ENCODE measurements around the gene WWP2. TPM values are rescaled to one million over a fixed set of nuclear protein-coding genes. Genes with fewer than 3 reads are reported as not detected.
"Not testable (repeated sequence)": the region's sequence is repeated elsewhere in the genome, so short reads cannot be mapped to it uniquely, and the experiment has no call there.

WWP2 gene
- total RNA-seq, 2 donors from 2014 or later = 34.8 to 78.8 TPM

GRCh38 chr16:69951672-69952031 lies 189.5 kb downstream of the WWP2 start:
- WGBS, 2 donors = no CpG with 5 or more reads among the region's 14 CpGs
- H3K27ac ChIP-seq = not testable (repeated sequence)

GRCh38 chr16:69952116-69952515 lies 190.0 kb downstream of the WWP2 start:
- H3K4me3 ChIP-seq; H3K27ac ChIP-seq; H3K36me3 ChIP-seq (replicated peaks in 1 of 2; ENCODE audit: insufficient read depth in 1 of 2, low read depth in 2 of 2); intact Hi-C loops (cut with DNase I); ATAC-seq; H3K27me3 ChIP-seq; H3K4me1 ChIP-seq; H3K9me3 ChIP-seq: not testable (repeated sequence)
- no CpG with 5 or more reads among the region's 15 CpGs for WGBS, 2 donors
- DNase-seq = peak in 1 of 4 donors; percentile 1

More at GRCh38 chr16:69951672-69952031, 189.5 kb downstream of the WWP2 start:
- ATAC-seq; H3K36me3 ChIP-seq (replicated peaks in 1 of 2; ENCODE audit: insufficient read depth in 1 of 2, low read depth in 2 of 2); intact Hi-C loops (cut with DNase I); H3K27me3 ChIP-seq; DNase-seq; H3K4me3 ChIP-seq; H3K4me1 ChIP-seq; H3K9me3 ChIP-seq: not testable (repeated sequence)

GRCh38 chr16:69952572-69953355 lies 190.6 kb downstream of the WWP2 start:
- intact Hi-C loops (cut with DNase I); H3K36me3 ChIP-seq (replicated peaks in 1 of 2; ENCODE audit: insufficient read depth in 1 of 2, low read depth in 2 of 2); H3K4me1 ChIP-seq; H3K27ac ChIP-seq; H3K4me3 ChIP-seq; H3K27me3 ChIP-seq; ATAC-seq; H3K9me3 ChIP-seq: not testable (repeated sequence)
- DNase-seq = peak in 1 of 4 donors; percentile 4
- 85% methylated on average over 4 of the region's 24 CpGs; no CpG with 5 or more reads in 1 of the 2 donors for WGBS, 2 donors

- ATAC-seq; DNase-seq; H3K27me3 ChIP-seq; H3K4me1 ChIP-seq; H3K4me3 ChIP-seq; H3K27ac ChIP-seq; H3K36me3 ChIP-seq (replicated peaks in 1 of 2; ENCODE audit: insufficient read depth in 1 of 2, low read depth in 2 of 2); H3K9me3 ChIP-seq; intact Hi-C loops (cut with DNase I): not testable (repeated sequence)
- WGBS, 2 donors = 92 to 93% methylated on average over 3 to 10 of the region's 13 CpGs
Measured at GRCh38 chr16:69954241-69954640, 192.1 kb downstream of the WWP2 start.

- H3K9me3 ChIP-seq; H3K36me3 ChIP-seq (replicated peaks in 1 of 2; ENCODE audit: insufficient read depth in 1 of 2, low read depth in 2 of 2); DNase-seq; ATAC-seq; intact Hi-C loops (cut with DNase I); H3K27ac ChIP-seq; H3K4me1 ChIP-seq; H3K27me3 ChIP-seq; H3K4me3 ChIP-seq: not testable (repeated sequence)
- WGBS, 2 donors = no CpG with 5 or more reads among the region's 9 CpGs
Measured at GRCh38 chr16:69963312-69963711, 201.2 kb downstream of the WWP2 start.

- ATAC-seq (peak; percentile 89), DNase-seq (peak in 3 of 4 donors; percentile 29 to 52 (median 47))
- H3K27me3 ChIP-seq; H3K4me3 ChIP-seq; H3K4me1 ChIP-seq; H3K9me3 ChIP-seq; H3K36me3 ChIP-seq (replicated peaks in 1 of 2; ENCODE audit: insufficient read depth in 1 of 2, low read depth in 2 of 2); intact Hi-C loops (cut with DNase I): not testable (repeated sequence)
- peak overlapping the region in 2 of 4 donors; percentile 50 to 58 for H3K27ac ChIP-seq
- 68 to 75% methylated on average over 1 to 8 of the region's 68 CpGs for WGBS, 2 donors
Measured at GRCh38 chr16:69964960-69965660, 203.0 kb downstream of the WWP2 start.

- H3K9me3 ChIP-seq; H3K4me1 ChIP-seq; H3K27ac ChIP-seq; H3K36me3 ChIP-seq (replicated peaks in 1 of 2; ENCODE audit: insufficient read depth in 1 of 2, low read depth in 2 of 2); DNase-seq; H3K27me3 ChIP-seq; intact Hi-C loops (cut with DNase I); H3K4me3 ChIP-seq: not testable (repeated sequence)
- ATAC-seq = peak; percentile 63
- WGBS, 2 donors = 19% methylated on average over 4 of the region's 24 CpGs; no CpG with 5 or more reads in 1 of the 2 donors
Measured at GRCh38 chr16:69965661-69966054, 203.5 kb downstream of the WWP2 start.

- H3K4me1 ChIP-seq; H3K9me3 ChIP-seq; H3K36me3 ChIP-seq (replicated peaks in 1 of 2; ENCODE audit: insufficient read depth in 1 of 2, low read depth in 2 of 2); H3K4me3 ChIP-seq; intact Hi-C loops (cut with DNase I); DNase-seq; ATAC-seq; H3K27ac ChIP-seq; H3K27me3 ChIP-seq: not testable (repeated sequence)
- no CpG with 5 or more reads among the region's 5 CpGs for WGBS, 2 donors
Measured at GRCh38 chr16:69967688-69968087, 205.6 kb downstream of the WWP2 start.

- no CpG with 5 or more reads among the region's 10 CpGs for WGBS, 2 donors
- H3K27ac ChIP-seq; H3K9me3 ChIP-seq; H3K36me3 ChIP-seq (replicated peaks in 1 of 2; ENCODE audit: insufficient read depth in 1 of 2, low read depth in 2 of 2); H3K4me1 ChIP-seq; ATAC-seq; H3K4me3 ChIP-seq; intact Hi-C loops (cut with DNase I); H3K27me3 ChIP-seq; DNase-seq: not testable (repeated sequence)
Measured at GRCh38 chr16:69968125-69968524, 206.0 kb downstream of the WWP2 start.

- H3K4me3 ChIP-seq; H3K9me3 ChIP-seq; H3K4me1 ChIP-seq; ATAC-seq; H3K27me3 ChIP-seq; H3K27ac ChIP-seq; intact Hi-C loops (cut with DNase I); DNase-seq; H3K36me3 ChIP-seq (replicated peaks in 1 of 2; ENCODE audit: insufficient read depth in 1 of 2, low read depth in 2 of 2): not testable (repeated sequence)
- WGBS, 2 donors = 94 to 100% methylated on average over 1 to 4 of the region's 4 CpGs
Measured at GRCh38 chr16:69969657-69970056, 207.5 kb downstream of the WWP2 start.

GRCh38 chr16:69972120-69972519 lies 210.0 kb downstream of the WWP2 start:
- H3K27me3 ChIP-seq; H3K9me3 ChIP-seq; H3K27ac ChIP-seq; DNase-seq; H3K4me3 ChIP-seq; ATAC-seq; H3K4me1 ChIP-seq; intact Hi-C loops (cut with DNase I); H3K36me3 ChIP-seq (replicated peaks in 1 of 2; ENCODE audit: insufficient read depth in 1 of 2, low read depth in 2 of 2): not testable (repeated sequence)
- WGBS, 2 donors = 58 to 81% methylated on average over 3 to 4 of the region's 7 CpGs

- H3K9me3 ChIP-seq; intact Hi-C loops (cut with DNase I); ATAC-seq; DNase-seq; H3K27ac ChIP-seq; H3K4me1 ChIP-seq; H3K4me3 ChIP-seq; H3K36me3 ChIP-seq (replicated peaks in 1 of 2; ENCODE audit: insufficient read depth in 1 of 2, low read depth in 2 of 2); H3K27me3 ChIP-seq: not testable (repeated sequence)
- 71 to 85% methylated on average over 1 to 4 of the region's 8 CpGs for WGBS, 2 donors
Measured at GRCh38 chr16:69972935-69973334, 210.8 kb downstream of the WWP2 start.

Data from body of pancreas (tissue), 4 donors.